Neural cell (in vitro differentiated cells): ENCODE data around the gene MYO3A. TPM values are rescaled to one million over a fixed set of nuclear protein-coding genes. Genes with fewer than 3 reads are reported as not detected.

Experiments
- H2AFZ ChIP-seq: fragments of 200-600, 300-800 bp; sonication (generic), shearing (Covaris generic); 2 replicates; pipeline ENCODE4 v1.6.0; 2014; ENCODE audit warnings: low read depth, mild to moderate bottlenecking, antibody characterized with exemption, low read length, moderate library complexity
- H3F3A ChIP-seq: fragments of 200-600 bp; shearing (Covaris generic); 2 replicates; pipeline ENCODE4 v1.6.1; 2016; ENCODE audit warnings: mild to moderate bottlenecking, moderate library complexity, mixed read lengths, antibody characterized with exemption, low read length; ENCODE audit not compliant: insufficient read depth, poor library complexity, severe bottlenecking
- H3K27ac ChIP-seq: fragments of 200-600, 300-800 bp; sonication (generic), shearing (Covaris generic); 2 replicates; pipeline ENCODE4 v1.5.1; 2014; ENCODE audit warnings: mild to moderate bottlenecking, low read length, moderate library complexity
- H3K27me3 ChIP-seq: fragments of 300-800, 200-600 bp; sonication (generic), shearing (Covaris generic); 2 replicates; pipeline ENCODE4 v1.6.0; 2014; ENCODE audit warnings: mild to moderate bottlenecking, low read depth, low read length, moderate library complexity; ENCODE audit not compliant: insufficient read depth
- H3K36me3 ChIP-seq: fragments of 300-800, 200-600 bp; sonication (generic), shearing (Covaris generic); 2 replicates; pipeline ENCODE4 v1.5.1; 2014; ENCODE audit warnings: mild to moderate bottlenecking, antibody characterized with exemption, low read length, moderate library complexity; ENCODE audit not compliant: insufficient read depth
- H3K4me2 ChIP-seq: fragments of 300-800, 200-600 bp; sonication (generic), shearing (Covaris generic); 2 replicates; pipeline ENCODE4 v1.6.0; 2014; ENCODE audit warnings: mild to moderate bottlenecking, low read length
- H3K4me3 ChIP-seq: fragments of 300-800, 200-600 bp; sonication (generic), shearing (Covaris generic); 2 replicates; pipeline ENCODE4 v1.5.1; 2014; ENCODE audit warnings: mild to moderate bottlenecking, low read length, moderate library complexity
- H3K79me2 ChIP-seq: fragments of 200-600 bp; shearing (Covaris generic); replicated peaks from 2 replicates; pipeline ENCODE4 v1.6.0; 2014; ENCODE audit warnings: mild to moderate bottlenecking, low read length, moderate library complexity; ENCODE audit not compliant: insufficient read depth
- H3K9ac ChIP-seq: fragments of 300-800, 200-600 bp; sonication (generic), shearing (Covaris generic); 2 replicates; pipeline ENCODE4 v1.6.1; 2016; ENCODE audit warnings: mild to moderate bottlenecking, low read length, mixed read lengths
- H3K9me2 ChIP-seq: fragments of 200-600 bp; shearing (Covaris generic); 2 replicates; pipeline ENCODE4 v1.6.1; 2016; ENCODE audit warnings: mild to moderate bottlenecking, low read length, mixed read lengths; ENCODE audit not compliant: insufficient read depth
- H3K9me3 ChIP-seq: fragments of 200-600, 300-800 bp; sonication (generic), shearing (Covaris generic); 2 replicates; pipeline ENCODE4 v1.6.1; 2016; ENCODE audit warnings: mild to moderate bottlenecking, mixed run types, low read length, moderate library complexity, mixed read lengths
- H4K20me1 ChIP-seq: fragments of 200-600 bp; shearing (Covaris generic); 2 replicates; pipeline ENCODE4 v1.6.1; 2016; ENCODE audit warnings: mild to moderate bottlenecking, mixed run types; ENCODE audit not compliant: insufficient read depth
- EP300 ChIP-seq: fragments of 450-650 bp; conservative IDR thresholded peaks from 2 replicates; pipeline ENCODE4 v1.6.1; 2014; ENCODE audit warnings: antibody characterized with exemption, mild to moderate bottlenecking, moderate library complexity; ENCODE audit not compliant: poor library complexity, severe bottlenecking
- EZH2 ChIP-seq: fragments of 200-600, 300-800 bp; shearing (Covaris generic), sonication (generic); IDR thresholded peaks from 2 replicates; pipeline ENCODE4 v1.6.1; 2014; ENCODE audit warnings: antibody characterized with exemption, low read length, borderline replicate concordance, mild to moderate bottlenecking; ENCODE audit not compliant: insufficient read depth, poor library complexity, severe bottlenecking
- MXI1 ChIP-seq: fragments of 450-650 bp; conservative IDR thresholded peaks from 2 replicates; pipeline ENCODE4 v1.6.1; 2014; ENCODE audit warnings: antibody characterized with exemption, mild to moderate bottlenecking; ENCODE audit not compliant: poor library complexity, severe bottlenecking
- POLR2AphosphoS5 ChIP-seq: IDR thresholded peaks from 2 replicates; pipeline ENCODE4 v1.6.1; 2012
- RAD21 ChIP-seq: fragments of 450-650 bp; conservative IDR thresholded peaks from 2 replicates; pipeline ENCODE4 v1.6.1; 2014; ENCODE audit warnings: antibody characterized with exemption, mild to moderate bottlenecking, moderate library complexity
- SMC3 ChIP-seq: fragments of 450-650 bp; conservative IDR thresholded peaks from 2 replicates; pipeline ENCODE4 v1.6.1; 2014; ENCODE audit warnings: antibody characterized with exemption, mild to moderate bottlenecking, moderate library complexity; ENCODE audit not compliant: poor library complexity
- TAF1 ChIP-seq: IDR thresholded peaks from 2 replicates; pipeline ENCODE4 v1.6.1; 2012; ENCODE audit warnings: low read depth
- polyA plus RNA-seq: library from polyadenylated mRNA; depleted of rRNA; stranded (reverse); fragments of >200 nt; gene quantifications from 2 replicates; pipeline ENCODE4 v1.2.3, GENCODE V29; 2014
- TF ChIP-seq, protein P1 (sequence below): IDR thresholded peaks from 2 replicates; pipeline ENCODE4 v1.6.1; 2012; ENCODE audit warnings: borderline replicate concordance
- TF ChIP-seq, protein P2 (sequence below): fragments of 450-650 bp; IDR thresholded peaks from 2 replicates; pipeline ENCODE4 v1.5.1; 2014; ENCODE audit warnings: antibody characterized with exemption, mild to moderate bottlenecking, moderate library complexity; ENCODE audit not compliant: poor library complexity, severe bottlenecking

MYO3A gene
- polyA plus RNA-seq, 1 donor from 2014 or later = 4.1 TPM

DNA sequence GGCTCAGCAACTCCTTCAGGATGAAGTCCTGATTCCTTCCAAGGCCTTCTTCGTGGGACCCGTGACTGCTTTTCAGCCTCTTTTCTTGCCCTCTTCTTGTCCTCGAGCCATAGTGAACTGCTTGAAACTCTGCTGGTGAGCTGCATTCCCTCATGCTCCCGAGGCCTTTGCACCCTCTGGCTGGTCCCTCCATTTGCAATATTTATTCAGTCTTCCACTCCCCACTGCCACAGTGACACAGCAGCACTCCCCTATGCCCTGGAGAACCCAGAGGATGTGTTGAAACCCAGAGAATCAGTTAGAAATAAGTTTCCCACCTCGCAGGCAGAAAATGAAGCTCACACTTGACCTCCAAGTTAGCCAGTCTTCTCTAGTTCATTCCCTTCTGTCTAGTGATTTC, 260.2 kb downstream of the MYO3A start:
- Histone ChIP-seq H2AFZ (no peak overlapping the region), H3K9me3 (no peaks in the 10 kb centered on the region), H3K4me3 (no peak overlapping the region), H3K9ac (no peak overlapping the region), H3K27ac (no peak overlapping the region), H3K36me3 (no peaks in the 10 kb centered on the region), H3K9me2 (no peaks in the 10 kb centered on the region), H3K27me3 (no peaks in the 10 kb centered on the region), H4K20me1 (no peaks in the 10 kb centered on the region), H3F3A (no peaks in the 10 kb centered on the region), H3K79me2 (no peaks in the 10 kb centered on the region), H3K4me2 (no peak overlapping the region)
- TF ChIP-seq RAD21 (no peak), EP300 (no peak), EZH2 (no peak)

GRCh38 chr10:26197248-26197647, 263.2 kb downstream of the MYO3A start:
- no peak overlapping the region for H3K4me3 ChIP-seq
- no peak overlapping the region for H3K9ac ChIP-seq
- H3F3A ChIP-seq = no peaks in the 10 kb centered on the region
- H3K4me2 ChIP-seq = no peak overlapping the region
- no peaks in the 10 kb centered on the region for H4K20me1 ChIP-seq
- TF ChIP-seq, protein P1, sequence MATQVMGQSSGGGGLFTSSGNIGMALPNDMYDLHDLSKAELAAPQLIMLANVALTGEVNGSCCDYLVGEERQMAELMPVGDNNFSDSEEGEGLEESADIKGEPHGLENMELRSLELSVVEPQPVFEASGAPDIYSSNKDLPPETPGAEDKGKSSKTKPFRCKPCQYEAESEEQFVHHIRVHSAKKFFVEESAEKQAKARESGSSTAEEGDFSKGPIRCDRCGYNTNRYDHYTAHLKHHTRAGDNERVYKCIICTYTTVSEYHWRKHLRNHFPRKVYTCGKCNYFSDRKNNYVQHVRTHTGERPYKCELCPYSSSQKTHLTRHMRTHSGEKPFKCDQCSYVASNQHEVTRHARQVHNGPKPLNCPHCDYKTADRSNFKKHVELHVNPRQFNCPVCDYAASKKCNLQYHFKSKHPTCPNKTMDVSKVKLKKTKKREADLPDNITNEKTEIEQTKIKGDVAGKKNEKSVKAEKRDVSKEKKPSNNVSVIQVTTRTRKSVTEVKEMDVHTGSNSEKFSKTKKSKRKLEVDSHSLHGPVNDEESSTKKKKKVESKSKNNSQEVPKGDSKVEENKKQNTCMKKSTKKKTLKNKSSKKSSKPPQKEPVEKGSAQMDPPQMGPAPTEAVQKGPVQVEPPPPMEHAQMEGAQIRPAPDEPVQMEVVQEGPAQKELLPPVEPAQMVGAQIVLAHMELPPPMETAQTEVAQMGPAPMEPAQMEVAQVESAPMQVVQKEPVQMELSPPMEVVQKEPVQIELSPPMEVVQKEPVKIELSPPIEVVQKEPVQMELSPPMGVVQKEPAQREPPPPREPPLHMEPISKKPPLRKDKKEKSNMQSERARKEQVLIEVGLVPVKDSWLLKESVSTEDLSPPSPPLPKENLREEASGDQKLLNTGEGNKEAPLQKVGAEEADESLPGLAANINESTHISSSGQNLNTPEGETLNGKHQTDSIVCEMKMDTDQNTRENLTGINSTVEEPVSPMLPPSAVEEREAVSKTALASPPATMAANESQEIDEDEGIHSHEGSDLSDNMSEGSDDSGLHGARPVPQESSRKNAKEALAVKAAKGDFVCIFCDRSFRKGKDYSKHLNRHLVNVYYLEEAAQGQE = no peak
- TF ChIP-seq MXI1 = no peak
- no peak for TF ChIP-seq EZH2
- no peak for TF ChIP-seq SMC3
- TF ChIP-seq, protein P2, sequence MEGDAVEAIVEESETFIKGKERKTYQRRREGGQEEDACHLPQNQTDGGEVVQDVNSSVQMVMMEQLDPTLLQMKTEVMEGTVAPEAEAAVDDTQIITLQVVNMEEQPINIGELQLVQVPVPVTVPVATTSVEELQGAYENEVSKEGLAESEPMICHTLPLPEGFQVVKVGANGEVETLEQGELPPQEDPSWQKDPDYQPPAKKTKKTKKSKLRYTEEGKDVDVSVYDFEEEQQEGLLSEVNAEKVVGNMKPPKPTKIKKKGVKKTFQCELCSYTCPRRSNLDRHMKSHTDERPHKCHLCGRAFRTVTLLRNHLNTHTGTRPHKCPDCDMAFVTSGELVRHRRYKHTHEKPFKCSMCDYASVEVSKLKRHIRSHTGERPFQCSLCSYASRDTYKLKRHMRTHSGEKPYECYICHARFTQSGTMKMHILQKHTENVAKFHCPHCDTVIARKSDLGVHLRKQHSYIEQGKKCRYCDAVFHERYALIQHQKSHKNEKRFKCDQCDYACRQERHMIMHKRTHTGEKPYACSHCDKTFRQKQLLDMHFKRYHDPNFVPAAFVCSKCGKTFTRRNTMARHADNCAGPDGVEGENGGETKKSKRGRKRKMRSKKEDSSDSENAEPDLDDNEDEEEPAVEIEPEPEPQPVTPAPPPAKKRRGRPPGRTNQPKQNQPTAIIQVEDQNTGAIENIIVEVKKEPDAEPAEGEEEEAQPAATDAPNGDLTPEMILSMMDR = no peak
- TF ChIP-seq POLR2AphosphoS5 = no peak
- TF ChIP-seq RAD21 = no peak
- H3K27ac ChIP-seq = no peak overlapping the region
- no peaks in the 10 kb centered on the region for H3K9me2 ChIP-seq
- H3K9me3 ChIP-seq = no peaks in the 10 kb centered on the region
- H3K79me2 ChIP-seq = no peaks in the 10 kb centered on the region
- no peaks in the 10 kb centered on the region for H3K27me3 ChIP-seq
- no peak overlapping the region for H2AFZ ChIP-seq
- no peaks in the 10 kb centered on the region for H3K36me3 ChIP-seq

GRCh38 chr10:26198119-26198518, 264.1 kb downstream of the MYO3A start:
- H3K4me2 ChIP-seq = no peak overlapping the region
- H3K9me2 ChIP-seq = no peaks in the 10 kb centered on the region
- no peak overlapping the region for H3K9ac ChIP-seq
- no peaks in the 10 kb centered on the region for H3K9me3 ChIP-seq
- H3K4me3 ChIP-seq = no peak overlapping the region
- H3K79me2 ChIP-seq = no peaks in the 10 kb centered on the region
- no peaks in the 10 kb centered on the region for H4K20me1 ChIP-seq
- TF ChIP-seq RAD21 (no peak), POLR2AphosphoS5 (no peak), TAF1 (no peak), MXI1 (no peak), EP300 (no peak), SMC3 (no peak), EZH2 (no peak)
- TF ChIP-seq, protein P1 = no peak
- TF ChIP-seq, protein P2 = no peak
- H2AFZ ChIP-seq = no peak overlapping the region
- no peaks in the 10 kb centered on the region for H3K36me3 ChIP-seq
- no peaks in the 10 kb centered on the region for H3K27me3 ChIP-seq
- no peak overlapping the region for H3K27ac ChIP-seq
- H3F3A ChIP-seq = no peaks in the 10 kb centered on the region
